ENCODE data around the gene STING1. TPM values are rescaled to one million over a fixed set of nuclear protein-coding genes. Genes with fewer than 3 reads are reported as not detected.

Gene STING1
- total RNA-seq, 1 experiment from 2014 or later: 0.48 TPM

GRCh38 chr5:139451878-139452660 lies 30.5 kb downstream of the STING1 start:
- H3K4me3 Mint-ChIP-seq: no peak overlapping the region
- no peak for TF ChIP-seq CTCF (conservative IDR thresholded peaks at IDR 0.05)
- no peak overlapping the region for H4K8ac ChIP-seq (replicated peaks; ENCODE audit: insufficient read length, low read depth, low read length)
- no peak overlapping the region for H3K27ac Mint-ChIP-seq
- H2AK5ac ChIP-seq (ENCODE audit: insufficient read length, low read length): no peak overlapping the region
- no peak overlapping the region for H2BK120ac ChIP-seq (ENCODE audit: low read depth, low read length, poor library complexity, severe bottlenecking)
- H3K23me2 ChIP-seq (ENCODE audit: insufficient read length, low read depth, low read length, poor library complexity, severe bottlenecking): no peaks in the 10 kb centered on the region
- no peaks in the 10 kb centered on the region for H4K20me1 ChIP-seq (ENCODE audit: control insufficient read depth, insufficient read depth, insufficient read length)
- H3K36me3 Mint-ChIP-seq (ENCODE audit: insufficient read depth in 1 of 3, low read depth in 3 of 3): no peaks in the 10 kb centered on the region
- no peak overlapping the region for H2BK12ac ChIP-seq (ENCODE audit: insufficient read length, low read depth, low read length)
- H3K27ac ChIP-seq (ENCODE audit: insufficient read length, low read depth, low read length): no peak overlapping the region
- no peak overlapping the region for H2AFZ ChIP-seq (ENCODE audit: low read length)
- H2BK20ac ChIP-seq (ENCODE audit: low read depth, low read length, poor library complexity, severe bottlenecking): no peak overlapping the region
- no peaks in the 10 kb centered on the region for H3K4me1 Mint-ChIP-seq
- no peak for DNase-seq
- no peak overlapping the region for H3K56ac ChIP-seq (ENCODE audit: insufficient read length, low read depth, low read length)
- H3K23ac ChIP-seq (ENCODE audit: insufficient read length, low read depth, low read length): no peak overlapping the region
- H3K9me3 Mint-ChIP-seq: no peaks in the 10 kb centered on the region
- no peaks in the 10 kb centered on the region for H3K79me1 ChIP-seq (ENCODE audit: insufficient read depth, low read depth, low read length, poor library complexity, severe bottlenecking)
- WGBS (ENCODE audit: extremely low coverage, insufficient read length, low lambda C conversion rate): 100% methylated on average over 3 of the region's 3 CpGs
- H3K9ac ChIP-seq (ENCODE audit: extremely low read depth, insufficient read length, low read length): no peak overlapping the region
- no peak overlapping the region for H3K4me2 ChIP-seq (ENCODE audit: insufficient read depth, insufficient read length, low read length)
- H2BK5ac ChIP-seq (ENCODE audit: insufficient read length, low read length): no peak overlapping the region
- H3K27me3 ChIP-seq (ENCODE audit: insufficient read depth, low read length): no peaks in the 10 kb centered on the region
- H3K4ac ChIP-seq (ENCODE audit: low read depth, low read length): no peak overlapping the region
- no peaks in the 10 kb centered on the region; the same call in 1 of the 2 replicates for H3K27me3 Mint-ChIP-seq (ENCODE audit: low read depth)
- H3K4me1 ChIP-seq (ENCODE audit: insufficient read depth, low read length): no peaks in the 10 kb centered on the region
- no peaks in the 10 kb centered on the region for H3K9me3 ChIP-seq (ENCODE audit: control insufficient read depth, low read depth, low read length)
- H4K5ac ChIP-seq (ENCODE audit: insufficient read length, low read depth, low read length): no peak overlapping the region
- no peak overlapping the region for H2BK15ac ChIP-seq (ENCODE audit: low read depth, low read length)
- no peak overlapping the region for H3K18ac ChIP-seq (ENCODE audit: insufficient read length, low read depth, low read length)
- H3K79me2 ChIP-seq (ENCODE audit: insufficient read depth, low read length): no peaks in the 10 kb centered on the region
- H3K14ac ChIP-seq (ENCODE audit: insufficient read depth, low read length): no peak overlapping the region
- no peak overlapping the region for H4K91ac ChIP-seq (ENCODE audit: insufficient read length, low read depth, low read length)
- H3T11ph ChIP-seq (ENCODE audit: low read length): no peak overlapping the region

Data from H9 (cell line).